ENCODE data around the gene ECD.
"Not testable (repeated sequence)": the region's sequence is repeated elsewhere in the genome, so short reads cannot be mapped to it uniquely, and the experiment has no call there.

- TF ChIP-seq CTCF (IDR thresholded peaks at IDR 0.05); POLR2A (IDR thresholded peaks at IDR 0.05); POLR2AphosphoS5 (IDR thresholded peaks at IDR 0.05); EP300 (IDR thresholded peaks at IDR 0.05; ENCODE audit: low read depth): not testable (repeated sequence)
These were observed 55.8 kb downstream of the ECD start for GRCh38 chr10:73112032-73112431.
